NCI-H748 treated with DMSO at 0.1 percent for 48 hours (cell line): ENCODE measurements around the gene CATSPER3.
A peak's percentile ranks its signal among the peaks of the same experiment; 100 is the strongest.

Experiments
- DNase-seq: peaks from one replicate; lab custom pipeline; 2025; lab: John Stamatoyannopoulos, UW

CATSPER3 gene

GRCh38 chr5:135041726-135042125 is 74.0 kb downstream of the CATSPER3 start:
- no peak for DNase-seq

DNA sequence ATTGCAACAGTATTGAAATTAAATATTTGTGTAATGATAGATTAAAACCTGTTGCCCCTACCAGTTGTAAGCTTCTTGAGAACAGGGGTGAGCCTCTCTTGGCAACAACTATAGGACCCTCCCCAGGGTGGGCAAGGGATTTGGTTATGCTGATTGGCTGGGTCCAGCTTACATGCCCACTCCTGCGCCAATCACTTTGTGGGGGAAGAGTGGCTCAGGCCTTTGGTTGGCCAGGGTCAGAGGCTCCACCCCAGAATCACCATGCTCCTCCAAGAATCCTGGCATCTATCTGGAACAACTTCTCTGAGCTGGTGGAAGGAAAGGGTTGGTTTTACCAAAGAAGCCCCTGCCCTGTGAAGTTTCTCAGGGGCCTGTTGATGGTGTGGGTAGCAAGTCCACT is 74.9 kb downstream of the CATSPER3 start:
- no peak for DNase-seq

DNA sequence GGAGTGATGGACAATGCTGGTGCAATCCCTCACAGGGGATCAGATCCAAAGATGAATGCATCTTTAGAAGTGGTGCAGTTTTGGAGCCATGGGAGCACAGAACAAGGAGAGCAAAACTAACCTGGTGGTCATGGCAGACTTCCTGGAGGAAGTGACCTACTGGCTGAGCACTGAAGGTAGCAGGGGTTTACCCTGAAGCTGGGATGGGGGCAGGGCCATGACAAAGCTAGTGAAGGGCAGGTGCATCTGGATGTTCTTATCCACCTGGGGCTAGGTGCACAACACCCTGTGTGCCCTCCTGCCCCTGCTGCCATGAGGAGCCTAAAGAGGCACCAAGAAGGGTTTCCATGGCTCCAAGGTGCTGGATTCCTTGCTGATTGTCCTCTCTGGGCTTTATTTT is 77.8 kb downstream of the CATSPER3 start:
- DNase-seq, result no peak

GRCh38 chr5:135046661-135047346 is 79.1 kb downstream of the CATSPER3 start:
- no peak for DNase-seq

- no peak for DNase-seq
Measured at GRCh38 chr5:135047347-135047695, 79.6 kb downstream of the CATSPER3 start.

DNA sequence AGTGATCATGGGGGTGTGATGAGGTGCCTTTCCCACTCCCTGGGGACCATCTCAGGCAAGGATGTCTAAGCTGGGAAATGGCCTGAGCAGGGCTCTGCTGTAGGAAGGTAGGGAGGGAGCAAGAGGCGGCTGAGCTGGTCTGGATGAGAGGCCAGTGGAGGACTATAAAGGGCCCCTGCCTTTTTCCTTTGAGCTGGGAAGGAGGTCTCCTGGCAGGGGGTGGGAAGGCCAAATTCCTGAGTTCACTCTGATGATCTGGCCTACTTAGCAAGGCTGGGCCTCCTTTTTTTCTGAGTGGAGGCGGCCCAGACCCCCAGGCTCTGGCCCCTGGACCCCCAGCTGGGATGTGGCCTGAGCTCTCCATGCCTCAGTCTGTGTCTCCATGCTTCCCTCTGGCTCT is 80.6 kb downstream of the CATSPER3 start:
- DNase-seq, result no peak

- no peak for DNase-seq
Measured at GRCh38 chr5:135048930-135049329, 81.2 kb downstream of the CATSPER3 start.

- no peak for DNase-seq
Measured at GRCh38 chr5:135050244-135050767, 82.6 kb downstream of the CATSPER3 start.

DNA sequence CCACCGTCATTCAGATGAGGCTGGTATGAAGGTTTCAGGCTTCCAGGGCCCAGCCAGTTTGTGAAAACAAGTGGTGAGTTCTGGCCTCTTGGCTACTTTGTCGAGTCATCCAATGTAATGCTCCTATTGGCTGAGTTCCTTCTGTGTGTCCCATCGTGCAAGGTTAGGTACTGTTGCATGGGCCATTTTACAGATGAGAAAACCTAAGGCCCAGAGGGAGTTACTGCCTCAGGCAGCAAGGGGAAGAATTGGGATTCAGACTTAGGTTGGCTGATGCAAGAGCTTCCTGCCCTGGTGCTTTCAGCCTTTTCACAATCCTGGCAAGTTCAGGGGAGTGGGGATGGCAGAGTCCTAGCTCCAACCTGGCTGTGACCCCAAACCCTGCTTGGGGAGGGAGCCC is 83.7 kb downstream of the CATSPER3 start:
- no peak for DNase-seq

DNA sequence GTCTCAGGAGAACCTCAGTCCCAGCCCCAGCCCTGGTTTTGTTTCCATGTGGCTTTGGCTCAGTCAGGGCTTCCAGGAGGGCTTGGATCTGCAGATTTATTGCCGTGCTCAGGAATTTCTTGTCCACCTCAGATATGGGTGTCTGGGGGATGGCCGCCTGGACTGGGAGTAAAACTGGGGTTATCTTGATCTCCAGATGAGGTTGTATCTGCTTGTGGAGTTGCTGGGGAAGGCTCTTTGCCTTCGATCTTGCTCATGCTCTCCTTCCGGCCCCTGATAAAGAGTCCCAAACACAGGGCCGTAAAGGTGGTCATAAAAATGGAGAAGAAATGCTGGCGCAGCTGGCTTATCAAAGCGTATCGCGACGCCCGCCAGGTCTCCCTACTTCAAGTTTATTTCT is 84.2 kb downstream of the CATSPER3 start:
- no peak for DNase-seq

- DNase-seq, result no peak
Measured at GRCh38 chr5:135052511-135053145, 84.9 kb downstream of the CATSPER3 start.

DNA sequence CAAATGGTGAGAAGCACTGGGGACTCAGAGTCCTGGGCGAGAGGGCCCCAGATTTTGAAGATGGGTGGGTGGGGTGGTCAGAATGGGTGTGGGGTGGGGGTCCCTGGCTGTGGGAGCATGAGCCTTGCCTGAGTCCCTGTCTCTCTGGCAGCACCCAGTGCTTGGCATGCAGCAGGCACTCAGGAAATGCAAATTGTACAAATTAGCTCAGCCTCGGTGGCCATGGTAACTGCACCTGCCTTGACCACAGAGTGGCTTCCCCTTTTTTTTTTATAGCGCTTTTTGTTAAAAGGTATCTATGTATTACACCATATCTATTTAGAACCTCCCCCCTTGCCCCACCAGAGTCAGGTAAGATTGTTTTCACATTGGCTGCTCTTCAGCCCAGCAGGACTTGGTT is 85.6 kb downstream of the CATSPER3 start:
- DNase-seq, result no peak

DNA sequence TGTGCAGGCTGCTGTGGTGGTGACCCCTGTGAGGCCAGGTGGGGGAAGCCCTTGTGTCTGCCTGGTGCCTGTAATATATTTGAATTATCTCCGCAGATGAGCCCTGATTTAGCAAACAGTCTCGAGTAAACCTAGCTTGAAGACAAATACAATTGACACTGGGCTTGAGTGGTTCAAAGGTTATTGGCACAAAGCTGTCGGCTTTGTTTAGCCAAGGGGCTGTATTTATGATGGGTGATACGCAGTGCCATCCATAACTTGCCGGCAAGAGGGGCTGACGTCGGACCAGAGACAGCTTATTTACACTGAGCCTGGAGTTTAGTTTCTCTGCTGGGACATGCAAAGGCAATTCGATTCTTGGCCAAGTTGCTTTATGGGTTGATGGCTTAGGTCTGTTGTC is 86.3 kb downstream of the CATSPER3 start:
- DNase-seq, result peak; percentile 40

DNA sequence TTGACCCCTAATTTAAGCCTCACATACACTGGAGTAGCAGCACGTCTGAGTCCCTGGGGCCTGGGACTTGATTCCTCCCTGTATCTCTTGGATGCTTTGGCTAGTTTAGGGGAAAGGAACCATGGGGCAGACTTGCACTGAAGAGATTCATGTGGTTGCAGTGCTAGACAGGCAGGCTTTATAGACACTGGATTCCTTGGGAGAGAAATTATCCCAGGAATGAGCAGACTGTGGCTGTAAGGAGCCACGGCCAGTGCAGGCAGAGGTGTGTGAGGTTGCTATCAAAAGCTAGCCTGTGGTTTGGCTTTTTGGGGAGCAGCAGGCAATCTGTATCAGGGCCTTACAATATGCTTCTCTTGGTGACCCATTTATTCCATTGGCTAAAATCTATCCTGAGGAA is 86.8 kb downstream of the CATSPER3 start:
- DNase-seq, result no peak

DNA sequence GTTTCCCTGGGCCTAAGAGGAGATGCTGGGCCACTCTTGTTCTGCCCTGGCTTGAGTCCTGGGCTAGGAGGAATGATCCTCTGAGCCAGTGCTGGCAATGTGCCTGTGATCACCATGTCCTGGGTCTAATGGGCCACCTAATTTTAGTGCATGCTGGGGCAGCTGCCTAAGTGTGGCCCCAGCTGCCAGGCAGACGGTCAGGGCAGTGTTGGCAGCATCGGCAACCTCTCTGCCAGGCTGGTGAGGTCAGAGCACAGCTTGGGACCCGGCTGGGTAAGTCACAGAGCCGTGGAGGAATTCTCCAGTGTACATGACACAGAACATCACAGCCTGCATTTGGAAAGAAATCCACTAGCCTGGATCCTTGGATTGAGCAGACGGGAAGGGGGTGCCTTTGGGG is 87.7 kb downstream of the CATSPER3 start:
- no peak for DNase-seq

DNA sequence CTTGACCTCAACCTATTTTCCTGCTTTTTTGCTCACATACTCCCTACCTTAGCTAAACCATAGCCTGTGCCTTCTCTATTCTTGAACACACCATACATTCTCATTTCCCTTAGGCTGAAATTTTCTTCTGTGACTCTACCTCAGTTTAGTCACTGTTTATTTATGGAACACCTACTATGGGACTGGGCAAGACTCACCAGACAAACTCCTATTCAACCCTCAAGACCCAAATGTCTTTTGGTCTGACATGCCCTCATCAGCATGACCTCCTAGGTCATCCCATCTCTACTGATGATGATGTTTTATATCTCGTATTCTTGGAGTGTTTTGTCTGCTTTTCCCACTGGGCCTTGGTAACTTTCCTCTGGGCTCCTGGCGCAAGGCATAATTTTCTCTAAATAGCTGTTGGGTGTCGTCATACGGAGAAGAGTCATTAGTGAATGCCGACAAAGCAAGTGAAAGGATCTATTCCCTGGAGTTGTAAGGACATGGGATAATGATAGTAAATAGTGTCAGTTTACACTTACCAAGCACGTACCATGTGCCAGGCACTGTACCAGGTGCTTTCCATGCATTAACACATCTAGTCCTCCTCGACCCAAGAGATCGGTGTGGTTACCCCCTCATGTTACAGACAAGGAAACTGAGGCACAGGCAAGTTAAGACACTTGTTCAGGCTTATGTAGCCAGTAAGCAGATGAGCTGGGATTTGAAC is 88.8 kb downstream of the CATSPER3 start:
- no peak for DNase-seq

DNA sequence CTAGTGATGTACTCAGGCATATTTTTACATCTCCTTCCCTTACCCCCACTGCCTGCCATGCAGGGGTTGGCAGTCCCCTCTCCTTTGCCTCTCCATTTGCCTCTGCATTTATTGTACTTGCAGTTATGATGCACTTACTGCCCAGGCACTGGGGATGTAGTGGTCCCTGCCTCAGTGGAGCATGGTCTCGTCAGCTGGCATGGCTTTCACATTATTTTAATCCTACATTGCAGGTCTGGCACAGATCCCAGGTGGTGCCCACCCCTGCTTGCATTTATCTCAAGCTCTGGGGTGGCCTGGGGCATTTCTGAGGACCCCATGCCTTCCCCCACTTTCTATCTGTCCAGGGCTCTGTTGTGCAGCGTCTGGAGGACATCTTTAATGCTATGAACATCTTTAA is 89.5 kb downstream of the CATSPER3 start:
- DNase-seq, result no peak

DNA sequence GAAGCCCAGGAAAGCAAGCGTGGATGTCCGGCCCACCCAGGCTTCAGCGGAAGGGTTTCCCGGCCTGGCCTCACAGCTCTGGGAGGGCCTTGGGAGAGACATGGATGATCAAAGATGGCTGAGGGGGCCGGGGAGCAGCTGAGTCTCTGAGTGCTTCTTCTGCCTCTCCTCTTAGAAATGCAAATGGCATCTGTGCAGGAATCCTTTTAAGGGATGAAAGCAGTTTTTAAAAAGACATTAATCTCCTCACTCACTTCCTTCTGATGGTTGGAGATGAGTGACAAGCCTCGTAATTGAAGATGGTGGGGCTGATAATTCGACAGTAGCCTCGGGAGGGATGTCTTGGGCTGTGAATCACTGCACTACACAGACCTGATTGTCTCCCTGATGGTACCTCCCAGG is 90.6 kb downstream of the CATSPER3 start:
- DNase-seq, result no peak

DNA sequence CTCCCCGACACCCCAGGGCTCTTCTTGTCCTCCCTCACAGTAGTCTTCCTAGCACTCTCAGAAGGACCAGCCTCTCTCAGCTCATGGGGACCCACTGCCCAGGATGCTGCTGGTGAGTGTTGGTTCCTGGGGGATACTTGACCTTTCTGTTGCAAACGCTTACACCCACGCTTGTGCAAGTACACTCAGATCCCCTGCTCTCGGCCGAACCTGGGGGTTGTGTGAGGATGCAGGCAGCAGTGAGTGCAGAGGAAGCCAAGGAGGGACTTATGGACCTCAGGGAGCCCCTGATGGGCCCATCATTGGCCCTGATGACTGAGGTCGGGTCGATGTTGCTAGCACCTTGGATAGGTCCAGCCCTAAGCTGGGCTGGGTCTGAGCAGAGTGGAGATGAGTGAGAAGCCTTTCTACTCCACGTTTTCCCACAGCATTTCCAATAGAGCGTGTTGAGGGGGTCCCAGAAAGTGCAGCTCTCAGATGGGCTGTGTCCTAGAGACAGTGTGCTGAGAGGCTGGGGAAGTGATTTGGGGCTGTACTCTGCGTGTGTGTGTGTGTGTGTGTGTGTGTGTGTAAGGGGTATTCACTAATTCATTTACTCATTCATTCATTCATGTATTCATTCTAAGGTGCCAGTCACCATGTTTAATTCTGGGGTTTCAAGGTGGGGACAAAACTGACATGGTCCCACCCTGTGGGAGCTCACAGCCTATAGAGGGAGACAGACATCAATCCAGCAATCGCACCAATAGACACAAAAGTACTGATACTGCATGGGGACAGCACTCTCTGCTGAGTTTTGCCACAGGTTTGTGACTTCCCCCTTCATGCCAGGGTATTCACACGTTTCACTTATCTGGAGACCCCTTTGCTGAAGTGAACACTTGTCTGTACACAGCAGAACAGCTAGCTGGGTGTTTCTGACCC is 91.6 kb downstream of the CATSPER3 start:
- DNase-seq, result no peak

DNA sequence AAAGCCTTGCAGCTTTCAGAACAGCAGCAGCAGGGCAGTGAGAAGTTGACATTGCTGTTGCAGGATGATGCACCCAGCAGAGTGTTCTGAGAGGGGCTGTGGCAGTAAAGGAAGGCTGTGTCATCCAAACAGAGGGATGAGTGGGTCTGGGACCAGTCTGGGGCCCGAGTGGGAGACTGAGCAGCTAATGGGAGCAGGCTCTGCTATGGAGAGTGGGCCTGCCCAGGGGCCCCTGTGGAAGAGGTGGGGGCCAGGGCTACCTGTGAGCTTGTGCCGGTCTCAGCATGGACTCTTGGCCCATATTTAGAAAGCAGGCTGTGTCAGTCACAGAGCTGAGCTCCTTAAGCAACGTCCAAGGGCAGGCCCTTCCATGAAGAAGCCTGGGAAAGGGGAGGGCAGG is 92.3 kb downstream of the CATSPER3 start:
- DNase-seq, result no peak

GRCh38 chr5:135061001-135061400 is 93.3 kb downstream of the CATSPER3 start:
- DNase-seq, result no peak
